WERI-Rb-1 (cell line): Measurements from ENCODE around the gene DDIAS.
"Not testable (repeated sequence)": the region's sequence is repeated elsewhere in the genome, so short reads cannot be mapped to it uniquely, and the experiment has no call there.

Source experiments
- DNase-seq: peaks from one replicate; pipeline ENCODE4 v3.0.0-alpha.2; 2020
- H3K27ac ChIP-seq: fragments of 250-450 bp; sonication (Bioruptor Pico); 2 replicates; pipeline ENCODE4 v1.5.1; 2020; ENCODE audit warnings: mild to moderate bottlenecking, moderate library complexity
- H3K27me3 ChIP-seq: fragments of 250-450 bp; sonication (Bioruptor Pico); 2 replicates; pipeline ENCODE4 v1.5.1; 2021; ENCODE audit warnings: mild to moderate bottlenecking, low read depth, moderate library complexity; ENCODE audit not compliant: insufficient read depth, severe bottlenecking
- H3K36me3 ChIP-seq: fragments of 250-450 bp; sonication (Bioruptor Pico); 2 replicates; pipeline ENCODE4 v1.5.1; 2020; ENCODE audit warnings: mild to moderate bottlenecking, moderate library complexity
- H3K4me3 ChIP-seq: 2 replicates; pipeline ENCODE4 v1.5.1; 2011; ENCODE audit warnings: low read depth, mild to moderate bottlenecking, control low read depth, low read length
- H3K9me3 ChIP-seq: fragments of 250-450 bp; sonication (Bioruptor Pico); 2 replicates; pipeline ENCODE4 v1.5.1; 2021; ENCODE audit warnings: mild to moderate bottlenecking, moderate library complexity; ENCODE audit not compliant: severe bottlenecking
- TF ChIP-seq, protein P1 (sequence below): IDR thresholded peaks from 2 replicates; pipeline ENCODE4 v1.5.1; 2011; ENCODE audit warnings: low read depth, mild to moderate bottlenecking, control low read depth, inconsistent platforms, low read length

Gene DDIAS

DNA sequence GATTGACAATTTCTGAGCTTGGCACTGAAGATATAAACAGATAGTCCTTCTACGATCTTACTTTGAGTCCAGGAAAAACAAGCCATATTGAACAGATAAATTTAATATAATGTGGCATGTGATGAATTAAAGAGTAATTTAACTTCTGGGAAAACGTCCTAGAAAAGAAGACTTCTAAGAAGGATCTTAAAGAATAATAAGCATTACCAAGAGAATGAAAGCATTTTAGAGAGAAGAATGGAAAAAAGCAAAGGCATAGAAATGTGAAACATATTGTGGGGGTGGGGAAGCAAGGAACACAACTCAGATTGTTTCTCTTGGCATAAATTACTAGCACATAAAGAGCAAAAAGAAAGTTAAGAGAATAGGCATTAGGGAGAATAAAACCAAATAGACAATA lies 5.4 kb downstream of the DDIAS start:
- Histone ChIP-seq H3K27me3 (no peaks in the 10 kb centered on the region), H3K36me3 (peaks cover 5% of the 10 kb centered on the region), H3K27ac (no peak overlapping the region), H3K9me3 (no peaks in the 10 kb centered on the region), H3K4me3 (no peak overlapping the region)
- TF ChIP-seq, protein P1, sequence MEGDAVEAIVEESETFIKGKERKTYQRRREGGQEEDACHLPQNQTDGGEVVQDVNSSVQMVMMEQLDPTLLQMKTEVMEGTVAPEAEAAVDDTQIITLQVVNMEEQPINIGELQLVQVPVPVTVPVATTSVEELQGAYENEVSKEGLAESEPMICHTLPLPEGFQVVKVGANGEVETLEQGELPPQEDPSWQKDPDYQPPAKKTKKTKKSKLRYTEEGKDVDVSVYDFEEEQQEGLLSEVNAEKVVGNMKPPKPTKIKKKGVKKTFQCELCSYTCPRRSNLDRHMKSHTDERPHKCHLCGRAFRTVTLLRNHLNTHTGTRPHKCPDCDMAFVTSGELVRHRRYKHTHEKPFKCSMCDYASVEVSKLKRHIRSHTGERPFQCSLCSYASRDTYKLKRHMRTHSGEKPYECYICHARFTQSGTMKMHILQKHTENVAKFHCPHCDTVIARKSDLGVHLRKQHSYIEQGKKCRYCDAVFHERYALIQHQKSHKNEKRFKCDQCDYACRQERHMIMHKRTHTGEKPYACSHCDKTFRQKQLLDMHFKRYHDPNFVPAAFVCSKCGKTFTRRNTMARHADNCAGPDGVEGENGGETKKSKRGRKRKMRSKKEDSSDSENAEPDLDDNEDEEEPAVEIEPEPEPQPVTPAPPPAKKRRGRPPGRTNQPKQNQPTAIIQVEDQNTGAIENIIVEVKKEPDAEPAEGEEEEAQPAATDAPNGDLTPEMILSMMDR: no peak
- no peak for DNase-seq

DNA sequence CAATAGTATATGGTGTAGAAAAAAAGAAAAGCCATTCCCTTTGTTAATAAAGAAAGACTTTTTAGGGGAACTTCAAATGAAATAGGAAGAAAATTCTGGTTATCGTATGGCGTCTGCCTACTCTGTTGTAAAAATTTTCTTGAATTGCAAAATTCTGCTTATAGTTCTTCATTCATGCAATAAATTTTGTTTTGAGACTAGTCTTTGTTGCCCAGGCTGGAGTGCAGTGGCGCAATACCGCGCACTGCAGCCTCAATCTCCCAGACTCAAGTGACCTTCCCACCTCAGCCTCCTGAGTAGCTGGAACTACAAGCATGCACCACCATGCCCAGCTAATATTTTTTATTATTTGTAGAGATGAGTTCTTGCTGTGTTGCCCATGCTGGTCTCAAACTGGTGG lies 5.8 kb downstream of the DDIAS start:
- Histone ChIP-seq H3K27ac (no peak overlapping the region), H3K27me3 (no peaks in the 10 kb centered on the region), H3K9me3 (no peaks in the 10 kb centered on the region), H3K36me3 (peaks cover 6% of the 10 kb centered on the region), H3K4me3 (no peak overlapping the region)
- TF ChIP-seq, protein P1: no peak
- no peak for DNase-seq

DNA sequence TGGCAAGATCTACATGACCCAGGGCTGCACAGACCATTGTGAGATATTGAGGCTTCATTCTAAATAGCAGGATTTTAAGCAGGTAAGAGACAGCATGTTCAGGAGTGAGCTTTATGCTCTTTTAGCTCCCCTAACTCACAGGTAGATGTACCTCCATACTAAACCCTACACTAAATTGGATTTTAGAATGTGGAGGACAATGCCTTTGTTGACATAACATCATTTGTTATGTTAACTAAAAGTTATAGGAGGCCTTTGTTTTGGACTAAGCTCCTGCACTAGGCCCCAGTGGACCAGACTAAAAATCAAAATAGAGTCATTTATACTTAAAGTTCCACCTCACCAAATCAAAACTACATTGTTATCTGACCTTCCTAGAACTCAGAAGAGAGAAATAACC lies 6.8 kb downstream of the DDIAS start:
- Histone ChIP-seq H3K36me3 (peaks cover 6% of the 10 kb centered on the region), H3K27ac (no peak overlapping the region), H3K4me3 (no peak overlapping the region), H3K27me3 (no peaks in the 10 kb centered on the region), H3K9me3 (no peaks in the 10 kb centered on the region)
- TF ChIP-seq, protein P1: no peak
- DNase-seq: no peak

DNA sequence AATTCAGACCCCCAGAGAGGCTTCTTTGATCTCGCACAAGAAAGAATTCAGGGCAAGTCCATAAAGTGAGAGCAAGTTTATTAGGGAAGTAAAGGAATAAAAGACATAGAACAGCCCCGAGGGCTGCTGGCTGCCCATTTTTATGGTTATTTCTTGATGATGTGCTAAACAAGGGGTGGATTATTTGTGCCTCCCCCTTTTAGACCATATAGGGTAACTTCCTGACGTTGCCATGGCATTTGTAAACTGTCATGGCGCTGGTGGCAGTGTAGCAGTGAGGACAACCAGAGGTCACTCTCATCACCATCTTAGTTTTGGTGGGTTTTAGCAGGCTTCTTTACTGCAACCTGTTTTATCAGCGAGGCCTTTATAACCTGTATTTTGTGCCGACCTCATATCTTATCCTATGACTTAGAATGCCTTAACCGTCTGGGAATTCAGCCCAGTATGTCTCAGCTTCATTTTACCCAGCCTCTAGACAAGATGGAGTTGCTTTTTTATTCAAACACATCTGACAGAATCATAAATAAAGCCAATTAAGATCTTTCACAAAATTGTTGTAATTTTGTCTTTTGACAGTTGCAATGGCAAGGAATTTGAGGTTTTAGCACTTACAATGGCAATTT lies 7.6 kb downstream of the DDIAS start:
- no peak for DNase-seq
- TF ChIP-seq, protein P1: no peak
- H3K36me3 ChIP-seq: peaks cover 6% of the 10 kb centered on the region
- H3K9me3 ChIP-seq: no peaks in the 10 kb centered on the region
- no peaks in the 10 kb centered on the region for H3K27me3 ChIP-seq
- no peak overlapping the region for H3K27ac ChIP-seq
- H3K4me3 ChIP-seq: no peak overlapping the region

DNA sequence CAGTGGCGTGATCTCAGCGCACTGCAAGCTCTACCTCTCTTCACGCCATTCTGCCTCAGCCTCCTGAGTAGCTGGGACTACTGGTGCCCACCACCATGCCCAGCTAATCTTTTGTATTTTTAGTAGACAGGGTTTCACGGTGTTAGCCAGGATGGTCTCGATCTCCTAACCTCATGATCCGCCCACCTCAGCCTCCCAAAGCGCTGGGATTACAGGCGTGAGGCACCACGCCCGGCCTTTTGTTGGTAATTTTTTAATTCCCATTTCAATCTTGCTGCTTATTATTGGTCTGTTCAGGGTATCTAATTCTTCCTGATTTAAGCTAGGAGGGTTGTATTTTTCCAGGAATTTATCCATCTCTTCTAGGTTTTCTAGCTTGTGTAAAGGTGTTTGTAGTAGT lies 18.2 kb downstream of the DDIAS start:
- DNase-seq, H3K4me3 ChIP-seq, H3K36me3 ChIP-seq, H3K27me3 ChIP-seq, H3K27ac ChIP-seq, H3K9me3 ChIP-seq: not testable (repeated sequence)

DNA sequence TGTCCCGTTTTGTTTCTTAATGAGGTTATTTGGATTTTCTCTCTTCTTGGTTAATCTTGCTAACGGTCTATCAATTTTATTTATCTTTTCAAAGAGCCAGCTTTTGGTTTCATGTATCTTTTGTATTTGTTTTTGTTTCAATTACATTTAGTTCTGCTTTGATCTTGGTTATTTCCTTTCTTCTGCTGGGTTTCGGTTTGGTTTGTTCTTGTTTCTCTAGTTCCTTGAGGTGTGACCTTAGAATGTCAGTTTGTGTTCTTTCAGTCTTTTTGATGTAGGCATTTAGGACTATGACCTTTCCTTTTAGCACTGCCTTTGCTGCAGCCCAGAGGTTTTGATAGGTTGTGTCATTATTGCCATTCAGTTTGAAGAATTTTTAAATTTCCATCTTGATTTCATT lies 18.7 kb downstream of the DDIAS start:
- not testable (repeated sequence) for DNase-seq, H3K36me3 ChIP-seq, H3K9me3 ChIP-seq, H3K27me3 ChIP-seq, H3K4me3 ChIP-seq, H3K27ac ChIP-seq

DNA sequence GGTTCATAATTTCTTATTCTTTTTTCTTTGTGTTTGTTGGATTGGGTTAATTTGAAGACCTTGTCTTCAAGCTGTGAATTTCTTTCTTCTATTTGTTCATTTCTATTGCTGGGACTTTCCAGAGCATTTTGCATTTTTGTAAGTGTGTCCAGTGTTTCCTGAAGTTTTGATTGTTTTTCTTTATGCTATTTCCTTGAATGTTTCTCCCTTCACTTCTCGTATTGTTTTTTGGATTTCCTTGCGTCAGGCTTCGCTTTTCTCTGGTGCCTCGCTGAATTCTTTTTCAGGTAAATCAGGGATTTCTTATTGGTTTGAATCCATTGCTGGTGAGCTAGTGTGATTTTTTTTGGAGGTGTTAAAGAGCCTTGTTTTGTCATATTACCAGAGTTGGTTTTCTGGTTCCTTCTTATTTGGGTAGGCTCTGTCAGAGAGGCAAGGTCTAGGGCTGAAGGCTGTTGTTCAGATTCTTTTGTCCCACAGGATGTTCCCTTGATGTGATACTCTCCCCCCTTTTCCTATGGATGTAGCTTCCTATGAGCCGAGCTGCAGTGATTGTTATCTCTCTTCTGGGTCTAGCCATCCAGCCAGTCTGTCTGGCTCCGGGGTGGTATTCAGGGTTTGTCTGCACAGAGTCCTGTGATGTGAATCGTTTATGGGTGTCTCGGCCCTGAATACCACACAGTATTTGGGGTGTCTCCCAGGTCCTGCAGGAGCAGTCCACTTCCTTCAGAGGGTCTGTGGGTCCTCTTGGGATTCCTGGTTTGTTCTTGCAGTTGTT lies 21.0 kb downstream of the DDIAS start:
- not testable (repeated sequence) for H3K27me3 ChIP-seq, H3K27ac ChIP-seq, DNase-seq, H3K9me3 ChIP-seq, H3K36me3 ChIP-seq, H3K4me3 ChIP-seq
